SU-DHL-6 (cell line): ENCODE data around the gene ADK.

Source experiments
- CTCF ChIP-seq: fragments of 200-600 bp; sonication (generic); IDR thresholded peaks from one replicate; pipeline ENCODE4 v1.5.1; 2017; ENCODE audit warnings: antibody characterized with exemption, mild to moderate bottlenecking, low read length, moderate library complexity; ENCODE audit not compliant: insufficient read depth, poor library complexity, severe bottlenecking
- EZH2phosphoT487 ChIP-seq: fragments of 200-600 bp; sonication (generic), shearing (Covaris generic); conservative IDR thresholded peaks from 2 replicates; pipeline ENCODE4 v1.6.1; 2018; ENCODE audit warnings: mild to moderate bottlenecking, antibody characterized with exemption, low read length, moderate library complexity, mixed read lengths

DNA sequence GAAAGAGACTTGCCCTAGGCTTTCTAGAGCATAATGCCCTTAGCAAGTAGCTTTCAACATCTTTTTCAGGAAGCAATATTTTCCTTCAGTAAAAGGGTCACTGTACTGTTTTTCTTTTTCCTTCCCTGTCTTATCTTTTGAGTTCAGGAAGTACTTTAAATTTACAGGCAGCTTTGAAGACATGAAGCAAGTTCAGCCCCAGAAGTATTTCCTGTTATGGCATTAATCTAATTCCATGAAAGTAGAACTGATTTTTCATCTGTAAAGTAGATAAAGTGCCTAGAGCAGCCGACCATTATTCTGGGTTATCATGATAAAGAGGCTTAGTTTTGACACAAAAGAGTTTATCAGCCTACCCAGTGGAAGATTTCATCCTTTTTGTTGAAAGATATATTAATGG, 288.2 kb downstream of the ADK start:
- TF ChIP-seq CTCF (no peak), EZH2phosphoT487 (no peak)
